ENCODE results near the gene NBEAL2.

- TF ChIP-seq CTCF (IDR thresholded peaks at IDR 0.05 in 4 of 5, conservative IDR thresholded peaks at IDR 0.05 in 1 of 5) (no peak), POLR2A (IDR thresholded peaks at IDR 0.05) (no peak)
Observed at GRCh38 chr3:46991406-46992165, 12.1 kb downstream of the NBEAL2 start.

All from gastrocnemius medialis (tissue), 4 donors.